Adipose tissue (tissue), 3 donors: ENCODE measurements around the gene POLR3H. TPM values are rescaled to one million over a fixed set of nuclear protein-coding genes. Genes with fewer than 3 reads are reported as not detected.

Experiments used
- H3K27ac ChIP-seq: one replicate; pipeline ENCODE4 v1.5.1; 2013; ENCODE audit warnings: low read depth, low read length
- WGBS, 3 donors: extraction: QIAGEN DNeasy Blood & Tissue Kit; methylation state at CpG; one replicate each; pipeline ENCODE4 v1.1.7; 2013; 5-methylcytosine and 5-hydroxymethylcytosine counted together
- polyA plus RNA-seq, 3 donors: library from polyadenylated mRNA; stranded (reverse); fragments of 200-250 nt; gene quantifications; one replicate each; pipeline ENCODE4 v1.2.3, GENCODE V29; 2013
- donor health status: healthy with polysubstance abuse.
- donor health status: Bipolar disorder and iron deficiency.
- donor health status: healthy.

The POLR3H gene
- polyA plus RNA-seq, 3 donors, result 10.4 to 56.0 (median 28.1) TPM

GRCh38 chr22:41525450-41526225, 18.6 kb downstream of the POLR3H start:
- 79 to 84% (median 83%) methylated on average over 10 to 13 of the region's 13 CpGs for WGBS, 3 donors

DNA sequence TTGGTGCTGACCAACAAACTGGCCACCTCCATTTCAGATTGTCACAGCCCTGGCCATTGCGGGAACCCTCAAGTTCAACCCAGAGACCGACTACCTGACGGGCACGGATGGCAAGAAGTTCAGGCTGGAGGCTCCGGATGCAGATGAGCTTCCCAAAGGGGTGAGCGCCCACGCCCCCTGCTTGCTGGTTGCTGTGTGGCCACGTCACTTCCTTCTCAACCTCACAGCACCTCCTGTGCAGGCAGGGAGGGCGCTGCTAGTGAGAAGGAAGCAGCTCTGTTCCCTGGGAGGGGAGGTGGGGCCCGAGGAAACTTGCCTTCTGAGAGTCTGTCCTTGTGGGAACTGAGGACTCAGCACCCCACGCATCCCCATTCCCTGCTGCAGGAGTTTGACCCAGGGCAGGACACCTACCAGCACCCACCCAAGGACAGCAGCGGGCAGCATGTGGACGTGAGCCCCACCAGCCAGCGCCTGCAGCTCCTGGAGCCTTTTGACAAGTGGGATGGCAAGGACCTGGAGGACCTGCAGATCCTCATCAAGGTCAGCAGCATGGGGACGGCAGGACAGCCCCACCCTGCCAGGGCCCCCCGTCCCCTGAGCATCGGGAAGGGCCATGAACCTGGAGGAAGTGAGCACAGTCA, 19.3 kb downstream of the POLR3H start:
- WGBS, 3 donors, result 57 to 78% (median 59%) methylated on average over 17 of the region's 17 CpGs

More at GRCh38 chr22:41525450-41526225, 18.6 kb downstream of the POLR3H start:
- H3K27ac ChIP-seq, result no peak overlapping the region

DNA sequence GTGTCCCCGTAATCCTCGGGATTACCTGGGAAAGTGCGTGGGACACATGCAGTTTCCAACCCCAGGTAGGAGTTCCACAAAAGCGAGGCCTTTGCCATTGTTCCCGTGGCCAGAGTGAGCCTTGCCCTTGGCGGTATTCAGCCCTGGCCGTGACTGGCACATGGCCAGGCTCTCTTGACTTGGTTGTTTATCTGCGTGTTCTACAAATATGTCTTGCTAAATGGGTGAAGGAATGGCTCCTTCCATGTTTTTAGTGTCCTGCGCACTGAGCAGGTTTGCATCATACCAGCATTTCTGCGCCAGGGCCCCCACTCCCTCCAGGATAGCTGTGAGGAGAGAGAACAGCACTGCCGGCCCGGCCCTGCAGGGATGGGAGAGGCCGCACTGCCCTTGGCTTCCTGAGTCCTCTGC, 20.0 kb downstream of the POLR3H start:
- no peak overlapping the region for H3K27ac ChIP-seq
- WGBS, 3 donors, result 42 to 61% (median 42%) methylated on average over 13 of the region's 13 CpGs

More for the DNA sequence above, 19.3 kb downstream of the POLR3H start:
- H3K27ac ChIP-seq, result no peak overlapping the region

DNA sequence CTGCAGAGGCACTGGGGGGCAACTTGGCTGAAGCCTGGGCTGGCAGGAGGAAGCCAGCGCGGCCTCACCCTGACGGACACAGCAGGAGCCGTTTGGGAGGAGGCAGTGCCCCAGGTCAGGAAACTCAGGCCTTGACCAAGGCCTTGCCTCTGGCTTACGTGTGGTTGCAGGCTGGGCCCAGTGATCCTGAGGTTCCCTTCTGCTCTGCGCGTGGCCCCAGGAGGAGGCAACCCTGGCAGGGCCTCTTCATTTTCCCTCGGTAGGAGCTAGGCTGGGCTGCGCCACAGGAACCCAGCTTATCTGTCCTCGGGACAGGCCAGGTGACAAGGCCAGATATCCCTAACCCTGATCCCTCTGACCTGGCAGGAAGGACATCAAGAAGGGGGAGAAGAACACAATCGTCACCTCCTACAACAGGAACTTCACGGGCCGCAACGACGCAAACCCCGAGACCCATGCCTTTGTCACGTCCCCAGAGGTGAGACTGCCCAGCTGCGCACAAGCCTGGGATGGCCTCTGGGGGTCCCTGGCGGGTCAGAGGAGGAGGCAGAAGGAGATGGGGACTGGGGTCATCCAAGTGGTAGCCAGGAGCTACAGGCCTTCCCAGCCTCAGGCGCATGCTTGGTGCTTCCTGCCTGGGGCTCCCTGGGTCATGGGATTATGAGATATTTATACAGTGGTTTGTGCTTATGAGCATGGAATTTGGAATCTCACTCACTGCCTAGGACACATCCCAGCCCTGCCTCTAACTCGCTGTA, 20.6 kb downstream of the POLR3H start:
- H3K27ac ChIP-seq, result no peak overlapping the region
- 59 to 80% (median 76%) methylated on average over 21 of the region's 21 CpGs for WGBS, 3 donors

DNA sequence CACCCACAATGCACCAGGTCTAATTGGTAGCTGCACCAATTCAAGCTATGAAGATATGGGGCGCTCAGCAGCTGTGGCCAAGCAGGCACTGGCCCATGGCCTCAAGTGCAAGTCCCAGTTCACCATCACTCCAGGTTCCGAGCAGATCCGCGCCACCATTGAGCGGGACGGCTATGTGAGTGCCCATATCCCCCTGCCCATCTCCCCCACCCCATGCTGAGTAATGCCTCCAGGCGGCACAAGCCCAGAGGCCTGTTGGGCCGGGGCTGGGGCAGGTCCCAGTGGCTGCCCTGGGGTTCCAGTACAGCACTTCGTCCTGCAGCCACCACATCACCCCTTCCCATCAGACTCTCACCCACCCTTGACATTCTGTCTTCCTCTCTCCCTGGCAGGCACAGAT, 21.5 kb downstream of the POLR3H start:
- no peak overlapping the region for H3K27ac ChIP-seq
- WGBS, 3 donors, result 93 to 95% (median 94%) methylated on average over 9 of the region's 9 CpGs

DNA sequence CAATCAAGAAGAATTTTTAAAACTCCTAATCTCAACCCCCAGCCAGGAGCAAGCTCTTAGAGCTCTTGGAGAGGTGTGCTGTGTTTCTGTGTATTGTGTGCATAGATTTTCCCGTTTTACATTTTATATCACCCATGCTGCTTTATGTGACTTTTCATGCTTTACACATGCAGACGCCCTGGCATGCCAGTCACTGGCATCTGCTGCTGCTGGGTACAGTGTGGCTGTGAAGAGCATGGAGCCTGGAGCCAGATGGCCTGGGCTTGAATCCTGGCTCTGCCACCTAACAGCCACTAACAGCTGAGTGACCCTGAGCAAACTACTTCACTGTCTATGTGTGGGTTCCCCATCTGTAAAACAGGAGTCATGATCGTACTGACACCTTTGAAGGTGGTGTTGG, 23.1 kb downstream of the POLR3H start:
- no peak overlapping the region for H3K27ac ChIP-seq
- 85 to 91% (median 91%) methylated on average over 3 of the region's 3 CpGs for WGBS, 3 donors

- no peak overlapping the region for H3K27ac ChIP-seq
These were observed 26.3 kb downstream of the POLR3H start for GRCh38 chr22:41518048-41518347.

DNA sequence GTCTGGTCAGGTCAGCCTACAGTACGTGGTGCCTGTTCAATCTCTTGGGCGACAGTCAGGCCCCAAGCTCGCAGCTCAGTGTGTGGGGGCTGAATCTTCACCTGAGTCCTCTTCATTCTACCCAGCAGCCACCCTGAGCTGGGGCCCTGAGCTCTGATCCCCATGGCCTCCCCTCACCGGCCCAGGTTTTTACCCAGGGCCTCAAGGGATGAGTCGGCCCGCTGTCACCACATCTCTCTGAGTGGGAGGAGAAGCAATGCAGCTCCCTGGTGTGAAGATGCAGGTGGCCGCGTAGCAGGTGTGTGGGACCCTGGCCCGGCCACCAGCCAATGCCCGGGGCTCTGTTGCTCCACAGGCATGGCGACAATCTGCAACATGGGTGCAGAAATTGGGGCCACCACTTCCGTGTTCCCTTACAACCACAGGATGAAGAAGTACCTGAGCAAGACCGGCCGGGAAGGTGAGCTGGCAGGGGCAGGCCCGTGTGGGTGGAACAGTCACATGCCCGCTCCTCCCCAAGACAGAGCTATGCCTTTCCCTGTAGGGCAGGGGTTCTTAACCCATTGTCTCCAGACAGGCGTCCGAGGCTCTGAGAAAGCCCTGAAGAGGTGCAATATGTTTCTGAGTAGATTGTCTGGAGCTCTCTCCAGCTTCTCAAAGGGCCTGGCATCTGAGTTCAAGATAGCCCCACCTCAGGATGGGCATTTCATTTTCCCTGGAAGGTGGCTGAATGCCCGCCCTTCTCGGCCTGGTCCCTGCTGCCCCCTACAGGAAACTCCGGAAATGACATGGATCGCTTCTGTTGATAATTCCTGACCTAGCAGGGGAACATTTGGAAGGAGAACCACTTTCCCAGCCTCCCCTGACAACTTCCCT, 26.9 kb downstream of the POLR3H start:
- no peak overlapping the region for H3K27ac ChIP-seq
- WGBS, 3 donors, result 62 to 64% (median 63%) methylated on average over 22 of the region's 22 CpGs

More at GRCh38 chr22:41518048-41518347, 26.3 kb downstream of the POLR3H start:
- WGBS, 3 donors, result 69 to 76% (median 74%) methylated on average over 7 of the region's 7 CpGs

GRCh38 chr22:41516462-41516861, 27.8 kb downstream of the POLR3H start:
- WGBS, 3 donors, result 90 to 91% (median 91%) methylated on average over 8 of the region's 8 CpGs
- H3K27ac ChIP-seq, result no peak overlapping the region

GRCh38 chr22:41513391-41513790, 30.9 kb downstream of the POLR3H start:
- H3K27ac ChIP-seq, result no peak overlapping the region
- 60 to 83% (median 76%) methylated on average over 5 of the region's 5 CpGs for WGBS, 3 donors

DNA sequence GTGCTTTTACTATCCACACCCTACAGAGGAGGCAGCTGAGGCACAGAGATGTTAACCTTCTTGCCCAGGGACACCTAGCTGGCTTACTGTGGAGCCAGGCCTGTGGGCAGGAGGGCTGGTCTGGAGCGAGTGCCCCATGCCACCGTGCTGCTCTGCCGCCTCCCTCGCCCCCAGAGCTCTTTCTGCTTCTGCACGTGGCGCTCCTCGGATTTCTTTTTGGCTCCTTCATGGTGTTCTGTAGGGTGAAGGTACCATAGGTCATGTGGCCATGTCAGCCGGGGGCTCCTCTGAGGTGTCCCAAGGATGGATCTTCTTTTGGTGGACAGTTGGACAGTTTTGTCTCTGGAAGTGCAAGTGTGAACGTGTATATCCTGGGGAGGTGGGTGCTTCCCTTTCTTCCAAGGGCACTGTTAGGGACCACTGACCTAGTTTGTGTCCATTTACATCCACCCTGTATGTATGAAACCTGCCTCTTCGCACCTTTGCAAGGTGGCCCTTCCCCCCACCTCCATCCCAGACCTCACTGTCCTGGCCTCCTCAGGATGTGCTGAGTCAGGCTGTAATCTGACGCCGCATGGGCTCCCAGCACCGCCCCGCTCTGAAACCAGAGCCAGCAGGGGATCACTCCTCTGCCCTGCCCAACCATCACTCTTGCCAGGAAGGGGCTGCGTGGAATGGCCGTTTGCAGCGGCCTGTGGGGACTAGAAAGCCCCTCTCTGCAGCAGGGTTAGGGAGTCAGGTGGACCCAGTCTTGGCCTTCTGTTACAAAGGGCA, 31.7 kb downstream of the POLR3H start:
- 74 to 81% (median 78%) methylated on average over 17 of the region's 17 CpGs for WGBS, 3 donors
- no peak overlapping the region for H3K27ac ChIP-seq

DNA sequence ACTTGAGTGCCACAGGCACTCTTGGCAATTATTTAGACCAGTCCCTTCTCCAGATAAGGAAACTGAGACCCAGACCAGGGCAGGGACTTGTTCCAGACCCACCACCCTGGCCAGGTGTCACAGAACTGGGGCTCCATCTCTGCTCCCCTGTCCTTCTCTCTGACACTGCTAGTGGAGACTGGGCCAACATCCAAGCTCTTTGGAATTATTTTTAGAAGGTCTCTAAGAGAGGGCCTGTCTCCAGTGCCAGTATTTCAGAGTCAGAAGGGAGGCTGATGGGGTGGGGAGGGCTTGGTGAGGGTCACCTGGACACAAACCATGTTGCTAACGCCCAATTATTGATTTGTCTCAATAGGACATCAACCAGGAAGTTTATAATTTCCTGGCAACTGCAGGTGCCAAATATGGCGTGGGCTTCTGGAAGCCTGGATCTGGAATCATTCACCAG, 32.7 kb downstream of the POLR3H start:
- no peak overlapping the region for H3K27ac ChIP-seq
- WGBS, 3 donors, result 39 to 66% (median 52%) methylated on average over 2 of the region's 2 CpGs

DNA sequence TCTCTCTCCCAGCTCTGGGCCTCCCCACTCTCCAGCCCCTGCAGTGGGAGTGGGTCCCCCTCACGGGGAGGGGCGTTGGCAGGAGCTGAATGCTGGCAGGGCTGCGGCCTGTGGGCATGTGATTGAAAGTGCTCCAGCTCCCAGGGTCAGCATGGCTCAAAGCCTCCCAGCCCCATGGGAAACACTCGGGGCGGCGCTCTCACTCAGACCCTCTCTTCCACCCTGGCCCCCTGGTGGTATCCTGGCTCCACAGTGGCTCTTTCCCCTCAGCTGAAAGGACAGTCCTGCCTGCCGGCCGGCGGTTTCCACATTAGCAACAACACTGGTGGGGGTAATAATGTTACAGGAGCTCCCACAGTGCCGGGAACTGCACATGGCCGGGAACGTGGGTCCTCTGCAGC, 35.5 kb downstream of the POLR3H start:
- 65 to 75% (median 74%) methylated on average over 10 to 12 of the region's 12 CpGs for WGBS, 3 donors
- no peak overlapping the region for H3K27ac ChIP-seq

- WGBS, 3 donors, result 93% methylated on average over 23 of the region's 23 CpGs
- H3K27ac ChIP-seq, result no peak overlapping the region
These were observed 36.8 kb downstream of the POLR3H start for GRCh38 chr22:41507330-41508063.

GRCh38 chr22:41505511-41506220, 38.6 kb downstream of the POLR3H start:
- 91 to 94% (median 91%) methylated on average over 10 of the region's 10 CpGs for WGBS, 3 donors
- H3K27ac ChIP-seq, result no peak overlapping the region

DNA sequence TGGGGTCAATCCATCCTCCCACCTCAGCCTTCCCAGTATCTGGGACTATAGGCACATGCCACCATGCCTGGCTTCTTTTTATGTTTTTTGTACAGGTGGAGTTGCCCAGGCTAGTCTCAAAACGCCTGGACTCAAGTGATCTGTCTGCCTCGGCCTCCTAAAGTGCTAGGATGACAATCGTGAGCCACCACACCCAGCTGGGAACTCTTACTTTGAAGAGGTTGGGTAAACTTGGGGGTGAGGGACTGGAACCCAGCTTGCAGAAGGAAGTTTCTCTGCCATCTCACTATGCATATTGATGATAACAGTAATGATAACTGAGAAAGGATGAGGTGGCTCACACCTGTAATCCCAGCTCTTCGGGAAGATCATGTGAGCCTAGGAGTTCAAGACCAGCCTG, 39.5 kb downstream of the POLR3H start:
- 86 to 91% (median 90%) methylated on average over 4 of the region's 4 CpGs for WGBS, 3 donors
- H3K27ac ChIP-seq, result no peak overlapping the region
